ENCODE results near the gene CD300LB. TPM values are rescaled to one million over a fixed set of nuclear protein-coding genes. Genes with fewer than 3 reads are reported as not detected.
A peak's percentile ranks its signal among the peaks of the same experiment; 100 is the strongest.

Gene CD300LB
- total RNA-seq, 2 donors from 2014 or later = not detected

GRCh38 chr17:74532115-74532514 is 840 bp upstream of the CD300LB start:
- no peaks in the 10 kb centered on the region for H3K27me3 ChIP-seq
- ATAC-seq (no peak), DNase-seq (peak in 3 of 4 donors; percentile 8 to 78 (median 19))
- H3K36me3 ChIP-seq (replicated peaks in 1 of 2; ENCODE audit: insufficient read depth in 1 of 2, low read depth in 2 of 2) = no peaks in the 10 kb centered on the region
- no peaks in the 10 kb centered on the region for H3K4me1 ChIP-seq
- intact Hi-C loops (cut with DNase I) = no loop called here
- WGBS, 2 donors = 55 to 61% methylated on average over 10 of the region's 10 CpGs
- no peaks in the 10 kb centered on the region for H3K9me3 ChIP-seq
- H3K4me3 ChIP-seq = no peak overlapping the region
- peak overlapping the region in 1 of 4 donors; percentile 41 for H3K27ac ChIP-seq
- TF ChIP-seq POLR2A (IDR thresholded peaks at IDR 0.05) = peak in 2 of 3 donors; percentile 19 to 52
- TF ChIP-seq, protein P1, sequence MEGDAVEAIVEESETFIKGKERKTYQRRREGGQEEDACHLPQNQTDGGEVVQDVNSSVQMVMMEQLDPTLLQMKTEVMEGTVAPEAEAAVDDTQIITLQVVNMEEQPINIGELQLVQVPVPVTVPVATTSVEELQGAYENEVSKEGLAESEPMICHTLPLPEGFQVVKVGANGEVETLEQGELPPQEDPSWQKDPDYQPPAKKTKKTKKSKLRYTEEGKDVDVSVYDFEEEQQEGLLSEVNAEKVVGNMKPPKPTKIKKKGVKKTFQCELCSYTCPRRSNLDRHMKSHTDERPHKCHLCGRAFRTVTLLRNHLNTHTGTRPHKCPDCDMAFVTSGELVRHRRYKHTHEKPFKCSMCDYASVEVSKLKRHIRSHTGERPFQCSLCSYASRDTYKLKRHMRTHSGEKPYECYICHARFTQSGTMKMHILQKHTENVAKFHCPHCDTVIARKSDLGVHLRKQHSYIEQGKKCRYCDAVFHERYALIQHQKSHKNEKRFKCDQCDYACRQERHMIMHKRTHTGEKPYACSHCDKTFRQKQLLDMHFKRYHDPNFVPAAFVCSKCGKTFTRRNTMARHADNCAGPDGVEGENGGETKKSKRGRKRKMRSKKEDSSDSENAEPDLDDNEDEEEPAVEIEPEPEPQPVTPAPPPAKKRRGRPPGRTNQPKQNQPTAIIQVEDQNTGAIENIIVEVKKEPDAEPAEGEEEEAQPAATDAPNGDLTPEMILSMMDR (IDR thresholded peaks at IDR 0.05) = no peak

GRCh38 chr17:74530831-74531150 is 484 bp downstream of the CD300LB start:
- no peak overlapping the region for H3K4me3 ChIP-seq
- TF ChIP-seq, protein P1 (IDR thresholded peaks at IDR 0.05) = no peak
- no peak for TF ChIP-seq POLR2A (IDR thresholded peaks at IDR 0.05)
- no peaks in the 10 kb centered on the region for H3K36me3 ChIP-seq (replicated peaks in 1 of 2; ENCODE audit: insufficient read depth in 1 of 2, low read depth in 2 of 2)
- no peaks in the 10 kb centered on the region for H3K4me1 ChIP-seq
- H3K9me3 ChIP-seq = no peaks in the 10 kb centered on the region
- ATAC-seq = no peak
- no peak overlapping the region for H3K27ac ChIP-seq
- H3K27me3 ChIP-seq = no peaks in the 10 kb centered on the region
- WGBS, 2 donors = 51 to 52% methylated on average over 5 of the region's 5 CpGs
- intact Hi-C loops (cut with DNase I) = no loop called here
- DNase-seq = no peak

GRCh38 chr17:74529243-74529642 is 2.0 kb downstream of the CD300LB start:
- DNase-seq (no peak), ATAC-seq (no peak)
- H3K27me3 ChIP-seq = no peaks in the 10 kb centered on the region
- intact Hi-C loops (cut with DNase I) = no loop called here
- no peaks in the 10 kb centered on the region for H3K9me3 ChIP-seq
- no peaks in the 10 kb centered on the region for H3K36me3 ChIP-seq (replicated peaks in 1 of 2; ENCODE audit: insufficient read depth in 1 of 2, low read depth in 2 of 2)
- WGBS, 2 donors = 42 to 69% methylated on average over 4 to 5 of the region's 5 CpGs
- TF ChIP-seq POLR2A (IDR thresholded peaks at IDR 0.05) = no peak
- TF ChIP-seq, protein P1 (IDR thresholded peaks at IDR 0.05) = no peak
- no peaks in the 10 kb centered on the region for H3K4me1 ChIP-seq
- H3K27ac ChIP-seq = no peak overlapping the region
- H3K4me3 ChIP-seq = no peak overlapping the region

- no peak for TF ChIP-seq POLR2A (IDR thresholded peaks at IDR 0.05)
- TF ChIP-seq, protein P1 (IDR thresholded peaks at IDR 0.05) = no peak
- Histone ChIP-seq H3K4me3 (no peak overlapping the region), H3K27ac (peak overlapping the region in 1 of 4 donors; percentile 25), H3K9me3 (no peaks in the 10 kb centered on the region), H3K4me1 (no peaks in the 10 kb centered on the region), H3K36me3 (replicated peaks in 1 of 2; ENCODE audit: insufficient read depth in 1 of 2, low read depth in 2 of 2) (no peaks in the 10 kb centered on the region), H3K27me3 (no peaks in the 10 kb centered on the region)
- 51 to 67% methylated on average over 8 of the region's 8 CpGs for WGBS, 2 donors
- ATAC-seq (no peak), DNase-seq (peak in 2 of 4 donors; percentile 9 to 81)
- intact Hi-C loops (cut with DNase I) = no loop called here
These were observed 2.6 kb downstream of the CD300LB start for GRCh38 chr17:74528491-74529199.

GRCh38 chr17:74527756-74528155 is 3.5 kb downstream of the CD300LB start:
- intact Hi-C loops (cut with DNase I) = no loop called here
- Histone ChIP-seq H3K27ac (no peak overlapping the region), H3K4me1 (no peaks in the 10 kb centered on the region), H3K27me3 (no peaks in the 10 kb centered on the region), H3K9me3 (no peaks in the 10 kb centered on the region), H3K4me3 (no peak overlapping the region), H3K36me3 (replicated peaks in 1 of 2; ENCODE audit: insufficient read depth in 1 of 2, low read depth in 2 of 2) (no peaks in the 10 kb centered on the region)
- no peak for DNase-seq
- ATAC-seq = no peak
- no peak for TF ChIP-seq POLR2A (IDR thresholded peaks at IDR 0.05)
- TF ChIP-seq, protein P1 (IDR thresholded peaks at IDR 0.05) = no peak
- 68 to 70% methylated on average over 8 of the region's 8 CpGs for WGBS, 2 donors

All from body of pancreas (tissue), 4 donors.